GM23338 (cell line): ENCODE data around the gene SFXN1. TPM values are rescaled to one million over a fixed set of nuclear protein-coding genes. Genes with fewer than 3 reads are reported as not detected.

Source experiments
- ATAC-seq: fragments of 200-7000 bp; cut with Tn5 transposase; 3 replicates; pipeline ENCODE4 v1.9.1; 2020
- DNase-seq: peaks from one replicate; pipeline ENCODE4 v3.0.0-alpha.2; 2015; ENCODE audit warnings: low spot score
- H2AFZ ChIP-seq: fragments of 200-600 bp; sonication (generic); 2 replicates; pipeline ENCODE4 v1.8.0; 2016; ENCODE audit warnings: antibody characterized with exemption, mild to moderate bottlenecking, moderate library complexity
- H3F3A ChIP-seq: fragments of 200-600 bp; sonication (generic); replicated peaks from 2 replicates; pipeline ENCODE4 v1.8.0; 2017; ENCODE audit warnings: antibody characterized with exemption, mixed run types, low read depth
- H3K27ac ChIP-seq: fragments of 200-600 bp; sonication (generic); 2 replicates; pipeline ENCODE4 v1.6.1; 2016; ENCODE audit warnings: low read depth
- H3K27me3 ChIP-seq: fragments of 200-600 bp; sonication (generic); 2 replicates; pipeline ENCODE4 v1.8.0; 2016; ENCODE audit warnings: mild to moderate bottlenecking, mixed run types, moderate library complexity; ENCODE audit not compliant: insufficient read depth
- H3K36me3 ChIP-seq: fragments of 200-600 bp; sonication (generic); 2 replicates; pipeline ENCODE4 v1.8.0; 2016; ENCODE audit warnings: mild to moderate bottlenecking; ENCODE audit not compliant: insufficient read depth
- H3K4me1 ChIP-seq: fragments of 200-600 bp; sonication (generic); 2 replicates; pipeline ENCODE4 v1.8.0; 2016; ENCODE audit warnings: mild to moderate bottlenecking, moderate library complexity; ENCODE audit not compliant: insufficient read depth
- H3K4me2 ChIP-seq: fragments of 200-600 bp; sonication (generic); 2 replicates; pipeline ENCODE4 v1.7.1; 2017; ENCODE audit warnings: mixed run types
- H3K4me3 ChIP-seq: fragments of 200-600 bp; sonication (generic); 2 replicates; pipeline ENCODE4 v1.6.1; 2016; ENCODE audit warnings: mixed run types
- H3K79me2 ChIP-seq: fragments of 200-600 bp; sonication (generic); replicated peaks from 2 replicates; pipeline ENCODE4 v1.8.0; 2017; ENCODE audit warnings: mild to moderate bottlenecking; ENCODE audit not compliant: insufficient read depth
- H3K9me2 ChIP-seq: fragments of 200-600 bp; sonication (generic); 2 replicates; pipeline ENCODE4 v1.8.0; 2017; ENCODE audit not compliant: insufficient read depth
- H4K20me1 ChIP-seq: fragments of 200-600 bp; sonication (generic); replicated peaks from 2 replicates; pipeline ENCODE4 v1.8.0; 2017; ENCODE audit warnings: mild to moderate bottlenecking; ENCODE audit not compliant: insufficient read depth
- H3K27ac Mint-ChIP-seq: 2 replicates; pipeline ENCODE4 v1.8.0; 2020; ENCODE audit warnings: inconsistent platforms, mild to moderate bottlenecking, moderate library complexity, mixed read lengths
- H3K27me3 Mint-ChIP-seq: 3 replicates; pipeline ENCODE4 v1.8.0; 2022; ENCODE audit warnings: low read depth, mild to moderate bottlenecking, moderate library complexity, mixed read lengths, inconsistent platforms; ENCODE audit not compliant: insufficient read depth, poor library complexity
- H3K36me3 Mint-ChIP-seq: 3 replicates; pipeline ENCODE4 v1.8.0; 2021; ENCODE audit warnings: low read depth, mild to moderate bottlenecking, inconsistent platforms, moderate library complexity, mixed read lengths
- H3K4me1 Mint-ChIP-seq: 3 replicates; pipeline ENCODE4 v1.8.0; 2020; ENCODE audit warnings: mild to moderate bottlenecking, inconsistent platforms, mixed read lengths
- H3K4me3 Mint-ChIP-seq: 3 replicates; pipeline ENCODE4 v1.8.0; 2021; ENCODE audit warnings: moderate library complexity, mild to moderate bottlenecking, inconsistent platforms, mixed read lengths
- H3K9me3 Mint-ChIP-seq: 3 replicates; pipeline ENCODE4 v1.8.0; 2020; ENCODE audit warnings: moderate library complexity, mild to moderate bottlenecking, inconsistent platforms, mixed read lengths
- CREB1 ChIP-seq: fragments of 250-450 bp; sonication (Bioruptor Pico); IDR thresholded peaks from 2 replicates; pipeline ENCODE4 v1.5.0; 2020; ENCODE audit warnings: low read depth, mild to moderate bottlenecking, moderate library complexity
- EZH2 ChIP-seq: fragments of 200-600 bp; sonication (generic); IDR thresholded peaks from one replicate; pipeline ENCODE4 v1.8.0; 2017; ENCODE audit warnings: antibody characterized with exemption, mild to moderate bottlenecking, low read depth; ENCODE audit not compliant: unreplicated experiment
- EZH2phosphoT487 ChIP-seq: fragments of 200-600 bp; sonication (generic); IDR thresholded peaks from one replicate; pipeline ENCODE4 v1.8.1; 2018; ENCODE audit warnings: antibody characterized with exemption; ENCODE audit not compliant: unreplicated experiment
- JUNB ChIP-seq: IDR thresholded peaks from one replicate; pipeline ENCODE4 v1.6.1; 2016; ENCODE audit warnings: antibody characterized with exemption; ENCODE audit not compliant: unreplicated experiment
- NANOG ChIP-seq: IDR thresholded peaks from 2 replicates; pipeline ENCODE4 v1.6.1; 2016; ENCODE audit warnings: antibody characterized with exemption, borderline replicate concordance
- POLR2AphosphoS5 ChIP-seq: IDR thresholded peaks from 2 replicates; pipeline ENCODE4 v1.6.1; 2016; ENCODE audit warnings: antibody characterized with exemption, low read depth
- STAT1 ChIP-seq: IDR thresholded peaks from one replicate; pipeline ENCODE4 v1.6.1; 2016; ENCODE audit warnings: antibody characterized with exemption; ENCODE audit not compliant: unreplicated experiment
- ZNF114 ChIP-seq: fragments of 250-450 bp; sonication (Bioruptor Pico); IDR thresholded peaks from 2 replicates; pipeline ENCODE4 v1.5.0; 2020; ENCODE audit warnings: mild to moderate bottlenecking, moderate library complexity
- ZNF331 ChIP-seq: fragments of 250-450 bp; sonication (Bioruptor Pico); IDR thresholded peaks from 2 replicates; pipeline ENCODE4 v1.5.0; 2020; ENCODE audit warnings: low read depth, mild to moderate bottlenecking, moderate library complexity
- polyA plus RNA-seq: library from polyadenylated mRNA; unstranded; fragments of >200 nt; fragmentation: Nextera tagmentation; extraction: Ambion mirVana; gene quantifications from 2 replicates; pipeline ENCODE4 v1.2.1, GENCODE V29; 2016
- total RNA-seq: library from RNA; depleted of rRNA; stranded (reverse); fragments of >200 nt; shearing (Covaris generic); gene quantifications from 2 replicates; pipeline ENCODE4 v1.2.3, GENCODE V29; 2014
- TF ChIP-seq, protein P1 (sequence below): IDR thresholded peaks from one replicate; pipeline ENCODE4 v1.6.1; 2018; ENCODE audit warnings: antibody characterized with exemption; ENCODE audit not compliant: unreplicated experiment
- TF ChIP-seq, protein P2 (sequence below), 2 experiments: fragments of 200-600 bp in 1 of 2; sonication (generic) in 1 of 2; conservative IDR thresholded peaks; 2 replicates each; pipeline versions ENCODE4 v1.5.1 to v1.6.1; 2016 to 2017; ENCODE audit warnings: antibody characterized with exemption in 2 of 2, low read depth in 2 of 2, mild to moderate bottlenecking in 2 of 2, moderate library complexity in 1 of 2
- TF ChIP-seq, protein P3 (sequence below): IDR thresholded peaks from 2 replicates; pipeline ENCODE4 v1.6.1; 2016; ENCODE audit warnings: antibody characterized with exemption
- TF ChIP-seq, protein P4 (sequence below): fragments of 250-450 bp; sonication (Bioruptor Pico); IDR thresholded peaks from 2 replicates; pipeline ENCODE4 v1.5.0; 2020; ENCODE audit warnings: mild to moderate bottlenecking, moderate library complexity

Gene SFXN1
- total and polyA plus RNA-seq, 2 experiments from 2014 or later = 44.0 to 97.7 TPM

DNA sequence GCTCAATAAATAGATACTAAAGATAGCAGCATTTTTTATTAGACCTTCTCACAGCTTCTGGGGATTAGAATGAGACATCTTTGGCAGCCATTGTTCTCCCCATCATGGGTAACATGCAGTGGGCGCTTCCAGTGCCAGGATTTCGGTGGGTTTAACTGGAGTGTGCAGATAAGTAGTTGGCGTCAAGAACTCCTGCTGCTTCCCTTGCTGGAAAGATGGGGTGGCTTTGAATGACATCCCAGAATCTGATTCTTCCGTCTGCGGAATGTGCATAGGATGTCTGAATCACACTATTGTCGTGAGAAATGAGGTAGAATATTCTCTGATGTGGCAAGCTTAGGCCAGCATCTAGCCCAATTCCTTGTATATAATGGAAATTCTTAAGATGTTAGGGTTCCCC, 7.3 kb downstream of the SFXN1 start:
- no peaks in the 10 kb centered on the region for H3K9me3 Mint-ChIP-seq
- H3K36me3 ChIP-seq = peaks cover 5% of the 10 kb centered on the region; the same call in 1 of the 2 replicates
- ATAC-seq (no peak), DNase-seq (no peak)
- TF ChIP-seq ZNF114 (CRISPR knock-in tag) (no peak), JUNB (no peak), POLR2AphosphoS5 (no peak), CREB1 (CRISPR knock-in tag) (no peak), EZH2phosphoT487 (no peak), ZNF331 (no peak), STAT1 (no peak), EZH2 (no peak), NANOG (no peak)
- TF ChIP-seq, protein P1, sequence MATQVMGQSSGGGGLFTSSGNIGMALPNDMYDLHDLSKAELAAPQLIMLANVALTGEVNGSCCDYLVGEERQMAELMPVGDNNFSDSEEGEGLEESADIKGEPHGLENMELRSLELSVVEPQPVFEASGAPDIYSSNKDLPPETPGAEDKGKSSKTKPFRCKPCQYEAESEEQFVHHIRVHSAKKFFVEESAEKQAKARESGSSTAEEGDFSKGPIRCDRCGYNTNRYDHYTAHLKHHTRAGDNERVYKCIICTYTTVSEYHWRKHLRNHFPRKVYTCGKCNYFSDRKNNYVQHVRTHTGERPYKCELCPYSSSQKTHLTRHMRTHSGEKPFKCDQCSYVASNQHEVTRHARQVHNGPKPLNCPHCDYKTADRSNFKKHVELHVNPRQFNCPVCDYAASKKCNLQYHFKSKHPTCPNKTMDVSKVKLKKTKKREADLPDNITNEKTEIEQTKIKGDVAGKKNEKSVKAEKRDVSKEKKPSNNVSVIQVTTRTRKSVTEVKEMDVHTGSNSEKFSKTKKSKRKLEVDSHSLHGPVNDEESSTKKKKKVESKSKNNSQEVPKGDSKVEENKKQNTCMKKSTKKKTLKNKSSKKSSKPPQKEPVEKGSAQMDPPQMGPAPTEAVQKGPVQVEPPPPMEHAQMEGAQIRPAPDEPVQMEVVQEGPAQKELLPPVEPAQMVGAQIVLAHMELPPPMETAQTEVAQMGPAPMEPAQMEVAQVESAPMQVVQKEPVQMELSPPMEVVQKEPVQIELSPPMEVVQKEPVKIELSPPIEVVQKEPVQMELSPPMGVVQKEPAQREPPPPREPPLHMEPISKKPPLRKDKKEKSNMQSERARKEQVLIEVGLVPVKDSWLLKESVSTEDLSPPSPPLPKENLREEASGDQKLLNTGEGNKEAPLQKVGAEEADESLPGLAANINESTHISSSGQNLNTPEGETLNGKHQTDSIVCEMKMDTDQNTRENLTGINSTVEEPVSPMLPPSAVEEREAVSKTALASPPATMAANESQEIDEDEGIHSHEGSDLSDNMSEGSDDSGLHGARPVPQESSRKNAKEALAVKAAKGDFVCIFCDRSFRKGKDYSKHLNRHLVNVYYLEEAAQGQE = no peak
- TF ChIP-seq, protein P2, sequence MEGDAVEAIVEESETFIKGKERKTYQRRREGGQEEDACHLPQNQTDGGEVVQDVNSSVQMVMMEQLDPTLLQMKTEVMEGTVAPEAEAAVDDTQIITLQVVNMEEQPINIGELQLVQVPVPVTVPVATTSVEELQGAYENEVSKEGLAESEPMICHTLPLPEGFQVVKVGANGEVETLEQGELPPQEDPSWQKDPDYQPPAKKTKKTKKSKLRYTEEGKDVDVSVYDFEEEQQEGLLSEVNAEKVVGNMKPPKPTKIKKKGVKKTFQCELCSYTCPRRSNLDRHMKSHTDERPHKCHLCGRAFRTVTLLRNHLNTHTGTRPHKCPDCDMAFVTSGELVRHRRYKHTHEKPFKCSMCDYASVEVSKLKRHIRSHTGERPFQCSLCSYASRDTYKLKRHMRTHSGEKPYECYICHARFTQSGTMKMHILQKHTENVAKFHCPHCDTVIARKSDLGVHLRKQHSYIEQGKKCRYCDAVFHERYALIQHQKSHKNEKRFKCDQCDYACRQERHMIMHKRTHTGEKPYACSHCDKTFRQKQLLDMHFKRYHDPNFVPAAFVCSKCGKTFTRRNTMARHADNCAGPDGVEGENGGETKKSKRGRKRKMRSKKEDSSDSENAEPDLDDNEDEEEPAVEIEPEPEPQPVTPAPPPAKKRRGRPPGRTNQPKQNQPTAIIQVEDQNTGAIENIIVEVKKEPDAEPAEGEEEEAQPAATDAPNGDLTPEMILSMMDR (conservative IDR thresholded peaks at IDR 0.05; ENCODE audit: low read depth in 2 of 2) = no peak
- TF ChIP-seq, protein P3, sequence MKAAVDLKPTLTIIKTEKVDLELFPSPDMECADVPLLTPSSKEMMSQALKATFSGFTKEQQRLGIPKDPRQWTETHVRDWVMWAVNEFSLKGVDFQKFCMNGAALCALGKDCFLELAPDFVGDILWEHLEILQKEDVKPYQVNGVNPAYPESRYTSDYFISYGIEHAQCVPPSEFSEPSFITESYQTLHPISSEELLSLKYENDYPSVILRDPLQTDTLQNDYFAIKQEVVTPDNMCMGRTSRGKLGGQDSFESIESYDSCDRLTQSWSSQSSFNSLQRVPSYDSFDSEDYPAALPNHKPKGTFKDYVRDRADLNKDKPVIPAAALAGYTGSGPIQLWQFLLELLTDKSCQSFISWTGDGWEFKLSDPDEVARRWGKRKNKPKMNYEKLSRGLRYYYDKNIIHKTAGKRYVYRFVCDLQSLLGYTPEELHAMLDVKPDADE = no peak
- TF ChIP-seq, protein P4, sequence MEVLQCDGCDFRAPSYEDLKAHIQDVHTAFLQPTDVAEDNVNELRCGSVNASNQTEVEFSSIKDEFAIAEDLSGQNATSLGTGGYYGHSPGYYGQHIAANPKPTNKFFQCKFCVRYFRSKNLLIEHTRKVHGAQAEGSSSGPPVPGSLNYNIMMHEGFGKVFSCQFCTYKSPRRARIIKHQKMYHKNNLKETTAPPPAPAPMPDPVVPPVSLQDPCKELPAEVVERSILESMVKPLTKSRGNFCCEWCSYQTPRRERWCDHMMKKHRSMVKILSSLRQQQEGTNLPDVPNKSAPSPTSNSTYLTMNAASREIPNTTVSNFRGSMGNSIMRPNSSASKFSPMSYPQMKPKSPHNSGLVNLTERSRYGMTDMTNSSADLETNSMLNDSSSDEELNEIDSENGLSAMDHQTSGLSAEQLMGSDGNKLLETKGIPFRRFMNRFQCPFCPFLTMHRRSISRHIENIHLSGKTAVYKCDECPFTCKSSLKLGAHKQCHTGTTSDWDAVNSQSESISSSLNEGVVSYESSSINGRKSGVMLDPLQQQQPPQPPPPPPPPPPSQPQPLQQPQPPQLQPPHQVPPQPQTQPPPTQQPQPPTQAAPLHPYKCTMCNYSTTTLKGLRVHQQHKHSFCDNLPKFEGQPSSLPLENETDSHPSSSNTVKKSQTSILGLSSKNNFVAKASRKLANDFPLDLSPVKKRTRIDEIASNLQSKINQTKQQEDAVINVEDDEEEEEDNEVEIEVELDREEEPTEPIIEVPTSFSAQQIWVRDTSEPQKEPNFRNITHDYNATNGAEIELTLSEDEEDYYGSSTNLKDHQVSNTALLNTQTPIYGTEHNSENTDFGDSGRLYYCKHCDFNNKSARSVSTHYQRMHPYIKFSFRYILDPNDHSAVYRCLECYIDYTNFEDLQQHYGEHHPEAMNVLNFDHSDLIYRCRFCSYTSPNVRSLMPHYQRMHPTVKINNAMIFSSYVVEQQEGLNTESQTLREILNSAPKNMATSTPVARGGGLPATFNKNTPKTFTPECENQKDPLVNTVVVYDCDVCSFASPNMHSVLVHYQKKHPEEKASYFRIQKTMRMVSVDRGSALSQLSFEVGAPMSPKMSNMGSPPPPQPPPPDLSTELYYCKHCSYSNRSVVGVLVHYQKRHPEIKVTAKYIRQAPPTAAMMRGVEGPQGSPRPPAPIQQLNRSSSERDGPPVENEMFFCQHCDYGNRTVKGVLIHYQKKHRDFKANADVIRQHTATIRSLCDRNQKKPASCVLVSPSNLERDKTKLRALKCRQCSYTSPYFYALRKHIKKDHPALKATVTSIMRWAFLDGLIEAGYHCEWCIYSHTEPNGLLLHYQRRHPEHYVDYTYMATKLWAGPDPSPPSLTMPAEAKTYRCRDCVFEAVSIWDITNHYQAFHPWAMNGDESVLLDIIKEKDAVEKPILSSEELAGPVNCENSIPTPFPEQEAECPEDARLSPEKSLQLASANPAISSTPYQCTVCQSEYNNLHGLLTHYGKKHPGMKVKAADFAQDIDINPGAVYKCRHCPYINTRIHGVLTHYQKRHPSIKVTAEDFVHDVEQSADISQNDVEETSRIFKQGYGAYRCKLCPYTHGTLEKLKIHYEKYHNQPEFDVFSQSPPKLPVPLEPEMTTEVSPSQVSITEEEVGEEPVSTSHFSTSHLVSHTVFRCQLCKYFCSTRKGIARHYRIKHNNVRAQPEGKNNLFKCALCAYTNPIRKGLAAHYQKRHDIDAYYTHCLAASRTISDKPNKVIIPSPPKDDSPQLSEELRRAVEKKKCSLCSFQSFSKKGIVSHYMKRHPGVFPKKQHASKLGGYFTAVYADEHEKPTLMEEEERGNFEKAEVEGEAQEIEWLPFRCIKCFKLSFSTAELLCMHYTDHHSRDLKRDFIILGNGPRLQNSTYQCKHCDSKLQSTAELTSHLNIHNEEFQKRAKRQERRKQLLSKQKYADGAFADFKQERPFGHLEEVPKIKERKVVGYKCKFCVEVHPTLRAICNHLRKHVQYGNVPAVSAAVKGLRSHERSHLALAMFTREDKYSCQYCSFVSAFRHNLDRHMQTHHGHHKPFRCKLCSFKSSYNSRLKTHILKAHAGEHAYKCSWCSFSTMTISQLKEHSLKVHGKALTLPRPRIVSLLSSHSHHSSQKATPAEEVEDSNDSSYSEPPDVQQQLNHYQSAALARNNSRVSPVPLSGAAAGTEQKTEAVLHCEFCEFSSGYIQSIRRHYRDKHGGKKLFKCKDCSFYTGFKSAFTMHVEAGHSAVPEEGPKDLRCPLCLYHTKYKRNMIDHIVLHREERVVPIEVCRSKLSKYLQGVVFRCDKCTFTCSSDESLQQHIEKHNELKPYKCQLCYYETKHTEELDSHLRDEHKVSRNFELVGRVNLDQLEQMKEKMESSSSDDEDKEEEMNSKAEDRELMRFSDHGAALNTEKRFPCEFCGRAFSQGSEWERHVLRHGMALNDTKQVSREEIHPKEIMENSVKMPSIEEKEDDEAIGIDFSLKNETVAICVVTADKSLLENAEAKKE (CRISPR knock-in tag) = no peak
- no peaks in the 10 kb centered on the region for H3K9me2 ChIP-seq
- H3K27me3 Mint-ChIP-seq = peaks cover 4% of the 10 kb centered on the region
- no peak overlapping the region for H3K27ac ChIP-seq
- H3K79me2 ChIP-seq = peaks cover 100% of the 10 kb centered on the region
- 0 out of 2 replicates have a peak, but pooled peaks cover 3% of the 10 kb centered on the region for H3F3A ChIP-seq
- no peak overlapping the region for H3K4me3 ChIP-seq
- H3K4me1 Mint-ChIP-seq = peaks cover 13% of the 10 kb centered on the region
- no peak overlapping the region for H3K4me2 ChIP-seq
- H3K36me3 Mint-ChIP-seq = peaks cover 65% of the 10 kb centered on the region
- no peak overlapping the region for H2AFZ ChIP-seq
- H3K27ac Mint-ChIP-seq = no peak overlapping the region
- H3K4me1 ChIP-seq = no peaks in the 10 kb centered on the region
- no peaks in the 10 kb centered on the region for H3K27me3 ChIP-seq
- peaks cover 68% of the 10 kb centered on the region for H4K20me1 ChIP-seq
- H3K4me3 Mint-ChIP-seq = no peak overlapping the region
